GM04504 (cell line): ENCODE data around the gene CASP10.

ENCODE experiments used
- DNase-seq: peaks from one replicate; pipeline ENCODE4 v3.0.0-alpha.2; 2012; ENCODE audit warnings: low read depth

CASP10 gene

DNA sequence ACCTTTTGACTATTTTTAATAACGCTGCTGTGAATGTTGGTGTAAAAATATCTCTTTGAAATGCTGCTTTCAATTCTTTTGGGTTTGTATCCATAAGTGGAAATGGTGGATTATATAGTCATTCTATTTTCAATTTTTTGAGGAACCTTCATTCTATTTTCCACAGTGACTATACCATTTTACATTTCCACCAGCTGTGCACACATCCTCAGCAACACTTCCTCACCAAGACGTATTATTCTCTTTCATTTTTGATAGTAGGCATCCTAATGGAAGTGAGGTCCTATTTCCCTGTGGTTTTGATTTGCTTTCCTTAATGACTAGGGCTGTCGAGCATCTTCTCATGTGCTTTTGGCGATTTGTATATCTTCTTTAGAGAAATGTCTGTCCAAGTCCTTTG lies 14.8 kb downstream of the CASP10 start:
- no peak for DNase-seq

DNA sequence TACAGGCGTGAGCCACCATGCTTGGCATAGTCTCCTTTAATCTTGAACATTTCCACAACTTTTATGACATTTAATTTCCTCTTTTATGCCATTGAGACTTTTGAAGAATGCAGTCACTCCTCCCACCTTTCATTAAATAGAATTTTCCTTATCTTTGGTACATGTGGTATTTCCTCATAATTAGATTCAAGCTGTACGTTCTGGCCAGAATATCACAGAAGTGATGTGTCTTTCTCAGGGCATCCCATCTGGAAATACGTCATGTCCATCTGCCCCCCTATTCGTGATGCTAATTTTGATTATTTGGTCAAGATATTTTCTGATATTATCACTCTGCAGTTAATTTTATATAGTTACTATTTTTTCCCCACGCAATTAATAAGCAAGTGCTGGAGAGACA lies 16.9 kb downstream of the CASP10 start:
- DNase-seq = no peak

DNA sequence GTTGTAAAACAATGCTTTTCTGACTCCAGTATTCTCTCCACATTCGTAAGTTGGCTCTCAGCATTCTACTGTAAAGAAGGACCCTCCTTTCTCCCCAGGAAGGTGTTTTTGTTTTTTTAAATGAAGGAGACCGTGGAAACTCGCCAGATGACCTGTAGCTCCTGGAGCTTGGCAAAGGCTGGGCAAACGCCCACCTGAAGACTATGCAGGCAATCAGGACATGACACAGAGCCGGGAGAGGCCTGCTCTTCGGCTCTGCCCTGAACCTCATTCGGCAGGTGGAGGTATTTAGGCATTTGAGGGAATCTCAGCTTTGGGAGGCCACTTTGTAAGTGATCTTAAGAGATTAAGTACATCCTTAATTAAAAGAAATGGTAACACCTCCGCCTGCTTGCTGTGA lies 17.4 kb downstream of the CASP10 start:
- no peak for DNase-seq

DNA sequence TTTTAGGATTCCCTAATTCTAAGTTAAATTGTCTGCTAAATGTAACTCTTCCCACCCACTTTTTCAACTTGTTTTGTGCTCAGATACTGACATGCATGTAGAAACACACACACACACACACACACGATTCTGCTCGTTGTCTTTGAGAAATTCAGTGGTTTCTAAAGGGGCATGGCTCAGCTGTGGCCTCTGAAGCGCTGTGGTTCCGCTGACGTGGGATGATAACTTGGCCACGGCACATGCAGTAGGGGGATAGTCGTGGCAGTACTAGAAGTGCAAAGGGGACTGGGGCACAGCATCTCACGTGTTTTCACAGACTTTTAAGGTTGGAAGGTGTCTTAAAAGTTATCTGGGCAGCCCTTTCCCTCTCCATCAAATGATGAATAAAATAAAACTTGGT lies 18.4 kb downstream of the CASP10 start:
- no peak for DNase-seq

GRCh38 chr2:201203916-201204654 lies 21.1 kb downstream of the CASP10 start:
- DNase-seq = peak; percentile 86

DNA sequence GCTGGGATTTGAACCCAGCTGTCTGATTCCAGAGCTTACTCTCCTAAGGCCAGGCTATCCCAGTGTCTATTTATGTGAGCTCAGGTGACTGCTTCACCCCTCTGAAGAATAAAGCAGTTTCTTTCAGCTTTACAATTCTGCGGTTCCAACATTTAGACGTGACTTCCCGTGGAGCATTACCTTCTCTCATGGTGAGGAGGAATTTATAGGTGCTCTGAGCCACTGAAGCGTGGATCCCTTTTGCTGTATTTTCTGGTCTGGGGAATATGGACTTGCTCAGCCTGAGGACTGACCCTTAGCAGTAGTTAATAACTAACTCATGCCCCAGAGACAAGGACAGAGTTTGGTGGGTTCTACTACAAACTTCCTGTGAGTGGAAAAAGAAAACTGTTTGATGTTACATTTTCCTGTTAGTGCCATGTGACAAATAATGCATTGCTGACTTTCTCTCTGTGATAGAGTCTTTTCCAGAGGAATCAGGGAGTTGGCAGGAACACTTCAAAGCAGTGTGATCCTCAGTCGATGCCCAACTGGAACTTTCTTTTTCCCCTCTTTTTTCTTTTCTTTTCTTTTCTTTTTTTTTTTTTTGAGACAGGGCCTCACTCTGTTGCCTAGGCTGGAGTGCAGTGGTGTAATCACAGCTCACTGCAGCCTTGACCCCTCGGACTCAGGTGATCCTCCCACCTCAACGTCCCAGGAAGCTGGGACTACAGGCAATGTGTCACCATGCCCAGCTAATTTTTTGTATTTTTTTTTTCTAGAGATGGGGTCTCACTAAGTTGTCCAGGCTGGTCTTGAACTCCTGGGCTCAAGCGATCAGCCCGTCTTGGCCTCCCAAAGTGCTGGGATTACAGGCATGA lies 21.9 kb downstream of the CASP10 start:
- DNase-seq = no peak

- no peak for DNase-seq
Observed at GRCh38 chr2:201205515-201205849, 22.5 kb downstream of the CASP10 start.

GRCh38 chr2:201208563-201209252 lies 25.8 kb downstream of the CASP10 start:
- DNase-seq = no peak

DNA sequence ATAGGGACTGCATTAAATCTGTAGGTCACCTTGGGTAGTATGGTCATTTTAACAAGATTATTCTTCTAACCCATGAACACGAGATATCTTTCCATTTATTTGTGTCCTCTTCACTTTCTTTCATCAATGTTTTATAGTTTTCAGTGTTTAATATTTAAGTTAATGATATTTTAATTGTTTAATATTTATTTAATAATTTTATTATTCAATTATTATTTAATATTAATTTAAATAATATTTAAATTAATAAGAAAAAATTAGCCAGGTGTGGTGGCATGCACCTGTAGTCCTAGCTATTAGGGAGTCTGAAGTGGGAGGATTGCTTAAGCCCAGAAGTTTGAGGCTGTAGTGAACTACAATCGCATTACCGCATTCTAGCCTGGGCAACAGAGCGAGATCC lies 33.0 kb downstream of the CASP10 start:
- no peak for DNase-seq

- DNase-seq = no peak
Observed at GRCh38 chr2:201216918-201217317, 34.0 kb downstream of the CASP10 start.

GRCh38 chr2:201218780-201219179 lies 35.8 kb downstream of the CASP10 start:
- peak; percentile 16 for DNase-seq

DNA sequence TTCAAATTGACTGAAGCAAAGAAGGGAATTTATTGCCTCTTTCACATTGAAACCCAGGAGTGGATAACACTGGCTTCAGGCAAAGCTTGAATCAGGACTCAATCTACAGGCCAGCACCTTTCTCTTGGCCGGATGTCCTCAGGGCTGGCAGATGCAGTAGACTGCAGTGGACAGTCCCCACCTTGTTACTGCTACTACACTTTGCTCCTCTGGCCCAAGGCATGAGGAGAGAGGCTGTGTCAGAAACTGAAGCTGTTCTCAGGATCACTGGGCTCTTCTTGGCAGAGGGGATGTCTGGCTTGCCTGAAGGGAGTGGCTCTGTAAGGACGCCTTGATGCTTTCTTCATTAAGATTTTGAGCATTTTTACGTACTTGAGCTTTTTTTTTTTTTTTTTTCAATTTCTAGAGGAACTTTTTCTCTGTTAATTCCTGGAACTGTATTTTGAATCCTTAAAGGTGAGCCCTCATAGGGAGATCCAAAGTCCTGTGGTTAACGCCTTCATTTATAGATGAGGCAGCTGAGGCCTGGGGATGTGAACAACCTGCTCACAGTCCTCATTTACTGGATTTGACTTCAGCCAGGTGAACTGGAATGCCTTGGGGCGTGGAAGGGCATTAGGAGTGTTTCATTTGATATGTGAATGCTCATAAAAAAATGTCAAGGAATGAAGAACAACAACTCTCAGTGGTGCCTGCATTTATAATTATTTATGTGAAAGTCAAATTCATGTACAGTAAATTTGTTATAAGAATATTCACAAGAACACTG lies 36.6 kb downstream of the CASP10 start:
- DNase-seq = no peak

GRCh38 chr2:201220102-201220570 lies 37.2 kb downstream of the CASP10 start:
- DNase-seq = no peak

DNA sequence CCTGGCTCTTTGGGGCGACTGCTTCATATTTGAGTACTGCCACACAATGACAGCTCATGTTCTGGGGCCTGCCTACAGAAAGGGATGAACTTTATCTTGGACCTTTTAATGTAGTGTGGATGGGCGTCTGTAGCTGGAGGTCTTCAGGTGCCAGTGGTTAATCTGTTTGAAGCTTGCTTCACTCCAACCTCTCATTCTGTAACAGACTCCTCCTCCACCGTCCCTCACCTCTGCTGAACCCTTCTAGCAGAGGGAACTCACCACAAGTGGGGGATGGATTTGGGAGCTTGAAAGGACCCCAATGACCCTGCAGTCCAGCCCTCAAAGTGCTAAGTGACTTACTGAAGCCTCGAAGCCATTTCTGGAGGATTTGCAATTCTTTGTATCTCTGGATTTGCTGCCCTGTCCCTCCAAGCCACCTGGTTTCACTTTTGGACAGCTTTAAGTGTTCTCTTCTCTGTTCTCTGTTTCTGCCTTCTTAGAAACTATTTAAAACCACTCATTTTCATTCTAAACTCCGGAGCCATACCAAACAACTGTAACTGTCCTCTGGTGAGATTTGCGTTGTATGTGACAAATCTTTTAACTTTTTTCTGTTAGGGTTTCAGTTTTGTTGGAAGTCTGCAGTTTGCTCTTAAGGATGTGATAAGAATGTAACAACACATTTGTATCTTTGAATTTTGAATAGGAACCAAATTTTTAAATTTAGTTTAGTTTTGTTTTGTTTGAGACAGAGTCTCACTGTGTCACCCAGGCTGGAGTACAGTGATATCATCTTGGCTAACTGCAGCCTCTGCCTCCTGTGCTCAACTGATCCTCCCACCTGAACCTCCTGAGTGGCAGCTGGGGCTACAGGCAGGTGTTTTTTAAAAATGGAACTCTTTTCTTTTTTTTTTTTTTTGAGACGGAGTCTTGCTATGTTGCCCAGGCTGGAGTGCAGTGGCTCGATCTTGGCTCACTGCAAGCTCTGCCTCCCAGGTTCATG lies 40.4 kb downstream of the CASP10 start:
- DNase-seq = no peak

- no peak for DNase-seq
Observed at GRCh38 chr2:201228271-201228911, 45.5 kb downstream of the CASP10 start.

GRCh38 chr2:201228912-201229290 lies 46.0 kb downstream of the CASP10 start:
- no peak for DNase-seq

DNA sequence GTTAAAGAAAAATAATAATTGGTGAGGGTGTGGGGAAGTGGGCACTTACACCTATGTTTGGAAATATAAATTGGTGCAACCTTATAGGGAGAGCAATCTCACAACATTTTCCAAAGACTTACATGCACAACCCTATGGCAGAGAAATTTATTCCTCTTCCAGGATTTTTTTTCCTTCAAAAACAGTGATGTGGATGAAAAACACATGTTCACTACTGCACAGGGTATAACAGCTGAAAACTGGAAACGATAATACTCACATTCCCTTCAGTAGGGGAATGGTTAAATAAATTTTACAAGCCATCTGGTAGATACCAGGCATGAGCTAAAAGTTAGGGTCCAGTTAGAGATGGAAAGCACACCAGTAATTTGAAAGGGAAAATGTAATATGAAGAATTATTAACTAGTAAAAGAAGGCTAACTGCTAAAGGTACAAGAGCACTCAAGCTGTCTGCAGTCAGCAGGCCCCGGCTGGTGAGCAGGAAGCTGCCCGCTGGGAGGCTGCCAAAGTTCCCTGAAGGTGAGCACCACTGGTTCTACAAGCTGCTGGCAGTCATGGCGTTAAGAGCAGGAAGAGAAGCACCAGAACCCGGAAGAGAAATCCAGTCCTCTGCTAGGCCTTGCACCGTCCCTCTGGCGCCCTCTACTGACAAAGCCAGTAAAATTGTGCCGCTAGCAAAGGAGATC lies 49.0 kb downstream of the CASP10 start:
- DNase-seq = peak; percentile 88

DNA sequence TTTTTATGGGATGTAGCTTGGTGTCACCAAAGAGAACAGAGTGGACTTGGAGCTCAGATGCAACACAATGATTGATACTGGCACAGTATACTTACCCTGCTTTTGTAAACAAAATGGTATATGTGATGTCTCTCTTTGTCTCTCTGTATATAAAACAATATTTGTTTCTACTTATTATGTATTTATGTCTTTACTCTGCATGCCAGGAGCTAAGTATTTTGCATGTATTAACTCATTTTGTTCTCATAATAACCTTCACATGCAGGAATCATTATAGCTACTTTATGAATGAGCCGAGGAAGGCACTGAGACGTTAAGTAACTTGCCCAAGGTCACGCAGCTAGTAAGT lies 49.5 kb downstream of the CASP10 start:
- DNase-seq = no peak

GRCh38 chr2:201233192-201233811 lies 50.4 kb downstream of the CASP10 start:
- no peak for DNase-seq
